GM19395 (cell line): Measurements from ENCODE around the gene C10orf67.

Experiments used
- ATAC-seq: cut with Tn5 transposase; IDR thresholded peaks from one replicate; pipeline ENCODE4 v1.9.1; 2021; ENCODE audit warnings: mild to moderate bottlenecking, moderate library complexity; ENCODE audit not compliant: unreplicated experiment

Gene C10orf67

DNA sequence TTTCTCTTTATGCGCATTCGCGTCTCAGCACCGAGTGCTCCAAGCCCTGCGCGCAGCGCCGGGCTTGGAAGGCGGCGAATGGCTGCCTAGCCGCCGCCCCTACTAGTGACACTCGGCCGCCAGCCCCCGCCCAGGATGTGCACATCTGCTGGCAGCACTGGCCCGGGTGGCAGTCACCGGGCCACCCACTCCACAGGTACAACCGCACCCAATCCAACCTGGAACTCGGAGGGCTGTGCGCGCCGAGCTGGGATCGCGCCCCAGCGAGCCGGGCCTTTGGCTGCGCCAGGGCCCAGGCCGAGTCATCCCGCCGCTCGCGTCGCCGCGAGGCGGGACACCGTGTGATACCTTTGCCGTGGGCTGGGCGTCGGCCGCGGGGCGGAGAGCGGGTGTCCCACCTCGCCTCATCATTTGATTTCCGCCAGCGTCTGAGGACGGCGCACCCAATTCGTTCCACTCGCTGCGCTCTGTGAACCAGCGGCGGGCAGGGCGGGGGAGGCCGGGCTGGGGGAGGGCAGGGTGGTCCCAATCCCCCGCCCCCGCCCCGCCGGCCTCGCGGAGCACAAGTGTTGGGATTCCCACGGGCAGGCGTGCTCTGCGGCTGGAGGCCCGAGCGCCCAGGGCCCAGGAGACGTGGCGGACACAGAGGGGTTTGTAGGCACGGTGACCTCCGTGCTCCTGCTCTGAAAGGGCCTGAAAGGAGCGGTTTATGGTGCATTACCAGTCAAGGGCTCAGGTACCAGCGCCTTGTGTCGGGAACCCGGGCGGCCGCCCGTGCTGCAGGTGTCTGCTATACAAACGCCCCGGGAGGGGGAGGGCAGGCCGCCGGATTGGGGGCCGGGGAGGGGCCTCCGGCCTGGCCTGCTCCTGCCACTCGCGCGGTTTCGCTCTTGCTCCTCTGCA is 170.3 kb downstream of the C10orf67 start:
- no peak for ATAC-seq

DNA sequence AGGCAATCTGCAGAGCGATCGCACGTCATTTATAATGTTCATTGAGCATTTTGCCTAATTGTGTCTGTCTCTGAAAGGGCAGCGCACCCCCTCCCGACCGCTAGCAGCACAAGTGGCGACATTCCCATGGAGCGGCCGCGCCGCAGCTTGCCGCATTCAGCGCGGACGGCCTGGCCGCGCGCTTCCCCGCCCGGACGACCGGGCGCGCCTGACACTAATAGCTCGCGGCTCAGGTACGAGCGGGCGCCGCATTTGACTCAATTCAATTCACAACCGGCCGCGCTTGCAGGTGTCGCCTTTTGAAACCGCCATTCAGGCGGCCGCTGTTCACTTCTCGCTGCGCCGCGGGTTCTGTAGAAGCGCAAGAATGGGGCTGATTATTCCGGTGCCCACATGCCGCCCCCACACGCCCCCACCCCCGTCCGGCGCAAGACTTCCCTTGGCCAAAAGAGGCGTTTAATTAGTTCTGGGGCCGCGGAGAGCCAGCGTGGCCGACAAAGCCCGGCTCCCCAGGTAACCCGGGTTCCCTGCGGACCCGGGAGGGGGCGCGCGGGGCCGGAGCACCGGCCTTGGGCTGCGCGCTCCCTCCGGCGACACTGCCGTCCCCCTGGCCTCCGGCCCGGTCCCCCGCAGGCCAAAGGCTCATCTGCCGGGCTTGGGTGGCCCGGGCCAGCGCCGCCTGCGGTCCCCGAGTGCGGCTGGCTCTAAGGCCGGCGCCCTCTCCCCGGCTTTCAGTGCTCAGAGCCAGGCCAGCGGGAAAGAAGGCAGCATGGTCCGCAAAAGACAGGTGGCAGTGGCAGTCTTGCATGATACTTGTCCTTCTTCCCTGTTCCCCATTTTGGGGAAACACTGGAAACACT is 171.2 kb downstream of the C10orf67 start:
- no peak for ATAC-seq

DNA sequence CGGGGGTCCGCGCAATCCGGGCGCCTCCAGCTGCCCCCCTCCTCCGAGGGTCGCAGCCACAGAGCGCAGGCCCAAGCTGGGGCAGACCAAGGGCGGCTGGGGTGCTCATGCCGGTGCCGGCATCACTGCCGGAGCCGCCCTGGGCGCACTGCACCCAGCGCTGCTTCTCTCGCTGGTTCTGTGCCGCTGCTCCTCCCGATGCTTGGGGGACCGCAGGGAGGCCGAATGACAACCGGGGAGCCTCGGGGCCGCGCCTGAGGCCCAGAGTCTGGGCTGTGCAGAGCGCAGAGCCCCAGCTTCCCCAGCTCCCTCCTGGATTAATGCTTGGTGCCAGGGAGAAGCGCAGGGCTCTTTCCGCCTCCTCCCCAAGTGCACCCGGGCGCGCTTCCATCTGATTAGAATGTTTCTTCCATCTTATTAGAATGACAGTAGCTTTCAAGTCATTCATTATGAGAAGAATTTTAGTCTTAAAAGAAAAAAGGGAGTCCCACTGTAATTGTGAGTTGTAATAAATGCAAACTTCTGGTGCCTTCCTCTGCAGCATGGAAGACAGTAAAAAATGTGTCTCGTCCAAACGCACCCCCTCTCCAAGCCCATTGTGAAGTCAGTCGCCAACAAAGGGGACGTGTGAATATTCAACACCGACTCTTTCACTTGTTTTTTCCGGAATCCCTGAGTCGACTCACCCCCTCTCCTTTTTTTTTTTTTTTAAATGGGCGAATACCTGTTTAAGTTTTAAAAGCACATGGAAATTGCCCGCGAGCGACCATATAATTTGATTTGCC is 172.0 kb downstream of the C10orf67 start:
- no peak for ATAC-seq

DNA sequence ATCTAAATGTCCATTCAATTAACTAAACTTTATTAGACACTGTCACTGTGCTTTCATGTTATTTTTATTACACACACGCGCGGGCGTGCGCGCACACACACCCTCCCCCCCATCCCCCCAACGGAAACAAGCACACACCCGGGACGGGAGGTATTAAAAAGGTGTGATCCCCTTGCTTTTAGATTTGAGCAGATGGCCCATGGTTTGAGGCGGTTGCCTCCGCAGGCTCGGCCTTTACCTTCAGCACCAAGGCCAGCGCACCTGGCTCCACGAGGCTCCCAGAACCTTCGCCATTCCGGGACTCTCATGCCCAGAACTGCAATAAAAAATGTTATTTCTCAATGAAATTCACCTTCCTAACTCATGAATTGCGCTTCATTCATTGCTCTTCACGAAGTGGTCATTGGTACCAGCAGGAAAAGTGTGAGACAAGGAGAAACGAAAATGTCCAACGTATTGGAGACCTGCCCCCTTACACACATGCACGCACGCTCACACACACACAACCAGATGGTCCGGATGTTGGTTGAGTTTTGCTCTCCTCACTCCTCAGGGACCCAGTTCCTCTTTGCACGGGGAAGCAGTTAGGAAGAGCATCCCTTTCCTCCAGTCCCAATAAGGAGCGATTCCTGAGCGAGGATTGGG is 173.2 kb downstream of the C10orf67 start:
- ATAC-seq: no peak

DNA sequence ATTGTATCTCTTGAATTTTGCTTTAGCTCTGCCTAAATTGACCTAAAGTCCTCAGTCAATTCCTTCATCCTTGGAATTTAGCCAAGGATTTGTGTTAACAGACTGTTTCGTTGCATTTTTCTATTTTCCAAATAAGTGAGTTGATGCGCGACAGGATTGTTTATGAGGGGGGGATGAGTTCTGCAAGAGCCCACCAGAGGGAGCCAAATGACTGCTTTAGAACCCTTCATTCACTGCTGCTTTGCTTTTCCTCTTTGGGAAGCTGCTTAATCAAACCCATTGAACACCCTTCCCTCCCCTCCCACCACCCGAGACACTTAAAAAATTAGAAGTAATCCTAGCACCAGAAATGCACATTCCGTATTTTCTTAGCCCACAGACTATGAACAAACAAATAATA is 186.2 kb downstream of the C10orf67 start:
- peak; percentile 85 for ATAC-seq

DNA sequence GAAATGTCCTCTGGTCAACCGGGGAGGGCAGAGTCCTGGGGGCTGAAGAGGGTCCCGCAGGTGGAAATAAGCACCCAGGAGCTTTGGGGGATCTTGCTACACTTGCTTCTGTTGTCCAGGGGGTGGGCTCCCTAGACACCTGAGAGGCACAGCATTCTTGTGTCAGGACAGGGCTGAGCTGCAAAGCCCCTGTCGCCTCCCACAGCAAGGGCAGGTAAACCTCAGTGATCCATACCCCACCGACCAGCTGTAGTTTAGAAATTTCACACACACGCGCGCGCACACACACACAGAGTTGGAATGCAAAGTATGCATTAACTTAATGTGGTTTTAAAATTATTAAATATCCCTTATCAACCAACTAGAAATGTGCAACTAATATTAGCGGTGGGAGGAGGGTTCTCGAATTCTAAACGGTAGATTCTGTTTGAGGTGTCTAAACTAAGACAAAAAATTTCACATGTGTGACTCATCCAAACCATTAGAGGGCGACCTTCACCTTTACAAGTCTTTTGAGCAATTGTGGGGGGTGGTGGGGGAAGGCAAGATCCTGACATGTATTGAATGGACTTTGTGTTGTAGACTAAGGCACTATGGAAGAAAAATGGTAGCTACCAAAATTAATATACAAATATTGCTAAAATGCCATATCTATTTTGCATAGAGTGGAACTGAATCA is 186.8 kb downstream of the C10orf67 start:
- peak; percentile 74 for ATAC-seq

DNA sequence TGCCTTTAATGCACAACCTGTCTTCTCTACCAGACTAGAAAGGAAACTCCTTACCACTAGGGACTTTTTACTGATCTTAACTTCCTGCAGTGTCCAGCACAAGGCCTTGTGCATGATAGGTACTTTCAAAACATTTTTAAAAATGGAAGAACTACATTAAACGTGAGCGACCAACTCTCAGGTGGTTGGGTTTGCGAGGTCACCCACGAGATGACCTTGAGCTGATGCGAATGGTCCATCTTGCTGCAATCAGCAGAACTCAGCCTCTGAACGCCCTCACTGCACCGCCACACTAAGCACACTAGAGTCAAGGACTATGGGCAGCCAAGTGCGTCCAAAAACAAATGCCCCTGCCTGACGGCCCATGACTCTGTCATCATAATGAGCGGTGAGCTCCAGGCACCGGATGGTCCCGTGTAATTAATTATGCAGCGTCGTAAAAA is 187.3 kb downstream of the C10orf67 start:
- ATAC-seq: no peak

DNA sequence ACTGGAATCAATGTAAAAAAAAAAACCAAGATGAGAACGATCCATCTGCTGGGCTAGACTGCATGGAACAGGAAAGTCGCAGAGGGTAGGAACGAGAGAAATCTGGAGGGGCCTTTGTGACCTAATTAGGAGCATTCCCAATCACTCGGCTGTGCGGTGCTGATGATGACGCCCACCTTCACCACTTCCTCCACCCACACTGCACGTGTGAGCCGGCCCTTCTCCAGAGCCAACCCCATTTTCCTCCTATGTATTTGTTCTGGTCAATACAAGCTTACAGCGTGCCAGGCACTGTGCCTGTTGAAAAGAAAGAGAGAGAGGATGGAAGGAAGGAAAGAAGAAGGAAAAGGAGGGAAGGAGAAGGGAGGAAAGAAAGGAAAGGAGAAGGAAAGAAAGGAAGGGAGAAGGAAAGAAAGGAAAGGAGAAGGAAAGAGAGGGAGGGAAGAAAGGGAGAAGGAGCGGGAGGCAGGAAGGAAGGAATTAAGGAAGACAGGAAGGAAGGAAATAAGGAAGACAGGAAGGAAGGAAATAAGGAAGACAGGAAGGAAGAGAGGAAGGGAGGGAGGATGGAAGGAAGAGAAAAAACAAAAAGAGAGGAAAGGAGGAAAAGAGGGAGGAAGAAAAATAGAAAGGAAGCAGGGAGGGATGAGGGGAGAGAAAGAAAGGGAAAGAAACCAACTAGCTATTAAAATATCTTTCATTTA is 188.0 kb downstream of the C10orf67 start:
- ATAC-seq: no peak

DNA sequence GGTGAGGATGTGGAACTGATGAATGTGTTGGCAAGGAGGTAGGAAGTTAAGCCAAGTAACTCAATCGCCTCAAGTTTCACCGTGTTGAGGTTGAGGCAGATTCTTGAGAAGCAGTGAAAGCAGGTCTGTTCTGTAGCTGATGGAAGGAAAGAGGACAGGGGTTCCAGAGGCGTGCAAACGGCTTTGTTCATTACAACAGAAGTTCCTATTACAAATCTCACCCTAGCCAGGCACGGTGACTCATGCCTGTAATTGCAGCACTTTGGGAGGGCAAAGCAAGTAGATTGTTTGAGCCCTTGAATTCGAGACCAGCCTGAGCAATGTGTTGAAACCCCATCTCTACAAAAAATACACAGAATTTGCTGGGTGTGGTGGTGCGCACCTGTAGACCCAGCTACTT is 189.4 kb downstream of the C10orf67 start:
- no peak for ATAC-seq
